Activated effector memory CD4-positive, alpha-beta T cell treated with anti-CD3 and anti-CD28 coated beads, Interleukin-2, amount 50 U/mL, for 16 hours (primary cell): Measurements from ENCODE around the gene MFN1.
"Not testable (repeated sequence)": the region's sequence is repeated elsewhere in the genome, so short reads cannot be mapped to it uniquely, and the experiment has no call there.

ENCODE experiments used
- DNase-seq: peaks from one replicate; pipeline ENCODE4 v3.0.0-alpha.2; 2020

Gene MFN1

DNA sequence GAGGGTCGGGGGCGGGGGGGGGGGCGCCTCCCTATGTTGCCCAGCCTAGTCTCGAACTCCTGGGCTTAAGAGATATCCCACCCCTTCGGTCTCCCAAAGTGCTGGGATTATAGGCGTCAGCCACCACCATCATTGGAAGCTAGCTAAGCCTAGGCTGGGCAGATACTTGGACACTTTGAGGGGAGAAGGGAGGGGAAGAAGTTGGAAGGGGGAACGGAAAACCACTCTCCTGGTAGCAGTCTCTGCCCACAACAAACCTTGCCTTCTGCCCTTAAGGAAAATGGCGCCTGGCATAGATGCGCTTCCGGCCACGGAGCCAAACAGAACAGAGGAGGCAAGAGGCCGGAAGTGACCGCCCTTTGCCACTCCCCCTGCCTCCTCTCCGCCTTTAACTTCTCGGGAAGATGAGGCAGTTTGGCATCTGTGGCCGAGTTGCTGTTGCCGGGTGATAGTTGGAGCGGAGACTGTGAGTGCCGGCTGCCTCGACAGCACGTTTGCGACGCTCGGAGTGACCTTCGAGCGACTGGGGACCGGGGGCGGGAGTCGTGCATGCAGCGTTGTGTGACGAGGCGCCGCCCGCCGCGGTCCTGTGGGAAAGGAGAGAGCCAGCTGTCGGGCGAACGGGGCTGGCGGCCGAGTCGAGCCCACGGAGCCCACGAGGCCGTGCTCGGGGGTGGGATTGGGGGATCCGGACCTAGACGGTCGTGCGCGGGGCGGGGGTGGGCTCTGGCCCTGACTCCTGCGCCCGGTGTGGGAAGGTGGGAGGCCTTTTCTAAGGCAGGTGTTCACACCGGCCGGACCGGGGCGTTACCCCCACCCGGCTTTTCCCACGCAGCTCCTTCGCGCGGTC, at the start of gene MFN1:
Gene MFN1 (plus strand): TSS at position 365 of the 850 bp plus-strand sequence. CDS start 1,143 bp downstream, outside the sequence.
- peak; percentile 96 for DNase-seq

DNA sequence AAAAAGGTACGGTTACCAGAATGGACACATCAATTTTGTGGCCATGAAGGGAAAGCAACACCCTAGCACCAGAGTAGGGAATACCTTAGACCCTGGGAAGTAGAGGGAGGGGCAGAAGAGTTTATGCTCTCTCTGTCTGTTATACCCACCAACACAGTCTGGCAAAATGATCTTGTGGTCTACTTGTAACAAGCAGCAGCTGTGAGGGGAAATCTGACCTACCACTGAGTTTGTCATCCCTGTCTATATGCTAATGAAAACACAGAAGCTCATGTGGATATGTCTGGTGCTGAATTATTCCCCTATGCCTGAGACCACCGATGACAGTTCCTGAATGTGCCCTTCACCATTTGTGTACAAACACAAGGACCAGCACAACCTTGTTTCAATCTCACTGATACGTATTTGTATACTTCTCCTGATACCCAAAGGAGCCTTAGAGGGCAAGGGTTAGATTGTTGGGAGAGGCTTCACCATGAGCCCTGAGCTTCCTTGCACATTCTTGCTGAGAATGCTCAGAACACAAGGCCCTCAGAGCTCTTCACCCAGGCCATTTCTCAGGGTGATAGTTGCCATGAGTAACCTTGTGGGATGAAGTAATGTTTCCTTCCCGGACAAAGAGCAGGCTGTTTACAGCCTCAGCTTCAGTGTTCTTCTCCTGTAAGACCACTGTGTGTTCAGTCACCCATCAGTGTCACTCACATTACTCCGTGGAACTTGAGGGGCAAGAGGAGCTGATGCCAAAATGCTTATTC, 49.4 kb upstream of the MFN1 start:
- no peak for DNase-seq

DNA sequence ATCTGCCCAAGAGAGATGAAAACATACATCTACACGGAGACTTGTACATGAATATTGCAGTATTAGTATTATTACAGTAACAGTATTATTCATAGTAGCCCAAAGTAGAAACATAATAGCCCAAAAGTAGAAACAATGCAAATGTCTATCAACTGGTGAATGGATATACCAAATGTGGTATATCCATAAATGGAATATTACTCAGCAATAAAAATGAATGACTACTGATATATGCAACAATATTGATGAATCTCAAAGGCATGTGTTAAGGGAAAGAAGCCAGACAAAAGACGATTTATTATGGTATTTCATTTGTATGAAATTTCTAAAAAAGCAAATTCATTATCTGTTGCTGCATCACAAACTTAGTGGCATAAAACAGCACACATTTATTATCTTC, 48.2 kb upstream of the MFN1 start:
- no peak for DNase-seq

DNA sequence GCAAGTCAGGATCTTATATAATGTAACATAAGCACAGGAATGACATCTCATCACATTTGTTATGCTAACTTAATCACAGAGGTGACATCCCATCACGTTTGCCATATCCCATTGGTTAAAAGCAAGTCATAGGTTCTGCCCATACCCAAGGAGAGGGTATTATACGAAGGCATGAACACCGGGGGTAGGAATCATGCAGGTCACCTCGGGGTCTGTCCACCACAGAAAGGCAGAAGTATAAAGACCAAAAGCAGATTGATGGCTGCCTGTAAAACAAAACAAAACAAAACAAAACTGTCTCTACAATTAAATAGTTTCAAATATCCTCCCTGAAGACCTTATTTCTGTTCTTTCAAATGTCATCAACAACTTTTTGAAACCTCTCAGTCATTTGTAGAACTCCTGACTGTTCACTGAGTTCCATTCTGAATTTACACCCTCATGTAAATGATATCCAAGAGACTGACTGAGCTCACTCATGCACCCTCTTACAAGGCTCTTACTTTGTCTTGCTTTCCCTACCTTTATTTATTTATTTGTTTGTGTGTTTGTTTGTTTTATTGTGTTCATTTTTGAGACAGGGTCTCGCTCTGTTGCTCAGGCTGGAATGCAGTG, 47.4 kb upstream of the MFN1 start:
- DNase-seq = no peak

DNA sequence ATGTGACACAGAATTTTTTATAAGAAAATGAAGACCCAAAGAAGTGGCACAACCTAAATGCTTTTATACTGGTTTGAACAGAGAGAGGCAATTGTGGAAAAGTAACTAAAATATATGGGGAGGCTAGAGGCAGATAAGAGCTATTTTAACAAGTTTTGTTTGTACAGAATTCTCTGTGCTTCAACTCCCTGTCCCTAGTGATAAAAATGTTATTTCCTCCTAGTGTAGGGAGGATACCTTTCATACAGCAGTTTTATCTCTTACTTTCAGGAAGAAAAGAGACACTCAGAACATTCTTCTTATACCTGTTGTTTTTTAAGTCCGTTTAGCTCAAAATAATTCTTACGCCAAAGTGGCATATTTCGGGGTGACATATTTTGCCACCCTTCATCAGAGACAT, 45.9 kb upstream of the MFN1 start:
- DNase-seq = no peak

DNA sequence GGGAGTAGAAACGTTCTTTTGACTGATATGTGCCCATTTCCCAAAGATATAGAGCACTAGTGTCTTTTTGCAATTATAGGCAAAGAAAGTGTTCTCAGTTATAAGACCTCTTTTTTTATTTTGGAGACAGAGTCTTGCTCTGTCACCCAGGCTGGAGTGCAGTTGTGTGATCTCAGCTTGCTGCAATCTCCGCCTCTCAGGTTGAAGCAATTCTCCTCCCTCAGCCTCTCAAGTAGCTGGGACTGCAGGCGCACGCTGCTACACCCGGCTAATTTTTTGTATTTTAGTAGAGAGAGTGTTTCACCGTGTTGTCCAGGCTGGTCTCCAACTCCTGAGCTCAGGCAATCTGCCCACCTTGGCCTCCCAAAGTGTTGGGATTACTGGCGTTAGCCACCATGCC, 45.4 kb upstream of the MFN1 start:
- DNase-seq = no peak

DNA sequence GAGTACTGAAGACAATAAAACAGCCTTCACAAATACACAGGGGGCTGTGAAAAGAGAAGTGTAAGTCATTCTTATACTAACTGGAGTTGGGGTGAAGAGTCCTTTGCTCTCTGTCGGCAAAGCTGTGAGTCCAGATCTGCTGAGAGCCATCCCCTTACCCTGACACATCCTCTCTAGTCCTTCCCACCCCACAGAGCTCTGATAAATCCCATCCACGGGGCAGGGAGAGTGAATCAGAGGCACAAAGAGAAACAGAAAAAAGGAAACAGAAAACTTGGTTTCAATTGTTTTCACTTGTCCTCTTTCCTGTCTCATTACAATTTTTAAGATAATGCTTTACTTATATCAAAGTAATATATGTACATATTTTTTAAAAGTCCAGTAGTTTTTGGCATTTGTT, 42.9 kb upstream of the MFN1 start:
- DNase-seq = no peak

DNA sequence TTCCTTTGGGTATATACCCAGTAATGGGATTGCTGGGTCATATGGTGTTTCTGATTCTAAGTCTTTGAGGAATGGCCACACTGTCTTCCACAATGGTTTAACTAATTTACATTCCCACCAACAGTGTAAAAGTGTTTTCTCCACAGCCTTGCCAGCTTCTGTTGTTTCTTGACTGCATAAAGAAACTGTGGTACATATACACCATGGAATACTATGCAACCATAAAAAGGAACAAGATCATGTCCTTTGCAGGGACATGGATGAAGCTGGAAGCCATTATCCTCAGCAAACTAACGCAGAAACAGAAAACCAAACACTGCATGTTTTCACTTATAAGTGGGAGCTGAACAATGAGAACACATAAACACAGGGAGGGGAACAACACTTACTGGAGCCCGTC, 40.1 kb upstream of the MFN1 start:
- DNase-seq = not testable (repeated sequence)

DNA sequence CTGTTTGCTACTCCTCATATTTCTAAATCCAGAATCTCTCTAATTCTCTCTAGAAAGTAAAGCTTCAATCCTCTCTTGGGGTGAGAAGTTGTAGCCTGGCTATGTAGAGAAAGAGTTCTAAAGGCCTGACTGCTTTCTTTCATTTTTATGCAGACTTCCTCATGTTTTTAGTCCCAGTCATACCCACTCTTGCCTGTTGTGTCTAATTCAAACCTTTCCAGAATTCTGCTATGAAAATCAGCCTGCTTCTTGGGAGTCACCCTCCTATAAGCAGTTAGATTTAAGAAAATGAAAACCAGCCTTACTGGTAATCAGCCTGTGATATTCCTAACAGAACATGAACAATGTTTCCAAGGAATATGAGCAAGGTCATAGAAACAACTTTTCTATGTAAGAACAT, 39.5 kb upstream of the MFN1 start:
- DNase-seq = no peak

DNA sequence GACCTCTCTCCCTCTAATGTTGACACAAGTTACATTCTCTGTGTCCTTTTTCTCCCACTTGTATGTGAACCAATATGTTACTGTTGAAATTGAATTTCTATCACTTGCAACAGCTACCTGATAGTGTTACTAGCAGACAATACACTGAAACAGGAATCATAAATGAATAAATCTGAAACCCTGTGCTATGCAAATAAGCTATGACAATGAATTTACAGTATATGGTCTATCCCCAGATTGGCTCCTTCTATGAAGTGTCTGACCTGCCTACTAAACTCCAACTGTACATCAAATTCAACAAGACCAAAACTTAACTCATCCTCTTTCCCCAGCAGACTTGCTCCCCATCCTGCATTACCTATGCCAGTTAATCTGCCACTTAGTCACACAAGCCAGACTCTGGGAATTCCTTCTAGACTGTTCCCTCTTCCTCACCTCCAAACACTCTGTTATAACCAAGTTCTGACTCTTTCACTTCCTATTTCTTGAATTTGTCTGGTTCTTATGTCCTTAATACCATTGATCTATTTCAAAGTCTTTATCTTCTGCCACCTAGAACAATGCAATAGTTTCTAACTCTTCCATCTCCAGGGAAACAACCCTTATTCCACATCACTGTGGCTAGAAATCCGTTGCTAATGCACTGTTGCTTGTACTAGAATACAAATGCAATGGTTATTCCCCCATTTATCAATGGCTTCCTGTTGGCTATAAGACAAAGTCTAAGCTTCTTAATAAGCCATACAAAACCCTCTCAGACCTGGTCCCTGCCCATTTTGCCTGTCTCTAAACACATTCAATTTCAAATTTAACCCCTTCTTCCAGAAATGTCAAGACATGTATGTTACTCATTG, 38.1 kb upstream of the MFN1 start:
- DNase-seq = no peak

DNA sequence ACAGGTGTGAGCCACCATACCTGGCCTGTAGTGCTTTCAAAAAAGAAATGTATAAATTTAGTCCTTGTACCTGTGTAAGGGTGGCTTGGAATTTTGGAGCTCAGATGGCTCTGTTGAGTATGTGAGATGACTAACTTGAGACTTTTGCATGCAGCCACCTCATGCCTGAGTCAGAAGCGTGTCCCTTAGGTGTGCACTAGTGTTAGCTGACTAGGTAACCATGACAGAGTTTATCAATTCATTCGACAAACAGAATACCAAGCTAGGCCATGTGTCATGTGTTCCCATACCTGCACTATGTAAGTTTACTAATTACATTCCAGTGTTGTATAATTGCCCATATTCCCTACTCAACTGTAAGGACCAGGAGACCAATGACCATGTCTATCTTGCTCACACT, 28.6 kb upstream of the MFN1 start:
- DNase-seq = no peak

DNA sequence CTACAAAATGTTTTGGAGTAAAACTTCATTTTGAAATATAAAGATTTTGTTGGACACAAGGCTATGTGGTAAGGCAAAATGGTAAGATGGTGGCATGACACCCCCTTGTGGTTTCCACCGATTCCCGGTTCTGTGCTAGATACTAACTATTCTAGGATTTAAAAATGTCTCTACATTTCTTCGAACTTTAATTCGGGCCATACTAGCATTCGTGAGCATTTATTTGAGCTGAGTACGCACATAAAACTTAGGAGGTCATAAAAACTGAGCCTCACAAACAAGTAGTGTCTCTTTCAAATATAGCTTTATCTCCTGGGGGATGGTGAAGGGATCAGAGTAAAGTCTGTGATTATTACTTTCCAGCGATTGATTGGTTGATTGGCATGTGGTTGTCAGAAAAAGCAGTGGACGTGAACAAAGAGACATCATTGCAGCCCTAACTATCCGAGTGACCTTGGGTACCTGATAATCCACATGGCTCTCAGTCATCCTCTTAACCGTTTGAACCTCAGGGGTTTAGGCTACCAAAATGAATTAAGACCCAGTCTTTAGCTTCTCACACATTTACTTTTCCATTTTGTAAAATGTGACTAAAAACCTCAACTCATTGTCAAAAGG, 25.7 kb upstream of the MFN1 start:
- no peak for DNase-seq

DNA sequence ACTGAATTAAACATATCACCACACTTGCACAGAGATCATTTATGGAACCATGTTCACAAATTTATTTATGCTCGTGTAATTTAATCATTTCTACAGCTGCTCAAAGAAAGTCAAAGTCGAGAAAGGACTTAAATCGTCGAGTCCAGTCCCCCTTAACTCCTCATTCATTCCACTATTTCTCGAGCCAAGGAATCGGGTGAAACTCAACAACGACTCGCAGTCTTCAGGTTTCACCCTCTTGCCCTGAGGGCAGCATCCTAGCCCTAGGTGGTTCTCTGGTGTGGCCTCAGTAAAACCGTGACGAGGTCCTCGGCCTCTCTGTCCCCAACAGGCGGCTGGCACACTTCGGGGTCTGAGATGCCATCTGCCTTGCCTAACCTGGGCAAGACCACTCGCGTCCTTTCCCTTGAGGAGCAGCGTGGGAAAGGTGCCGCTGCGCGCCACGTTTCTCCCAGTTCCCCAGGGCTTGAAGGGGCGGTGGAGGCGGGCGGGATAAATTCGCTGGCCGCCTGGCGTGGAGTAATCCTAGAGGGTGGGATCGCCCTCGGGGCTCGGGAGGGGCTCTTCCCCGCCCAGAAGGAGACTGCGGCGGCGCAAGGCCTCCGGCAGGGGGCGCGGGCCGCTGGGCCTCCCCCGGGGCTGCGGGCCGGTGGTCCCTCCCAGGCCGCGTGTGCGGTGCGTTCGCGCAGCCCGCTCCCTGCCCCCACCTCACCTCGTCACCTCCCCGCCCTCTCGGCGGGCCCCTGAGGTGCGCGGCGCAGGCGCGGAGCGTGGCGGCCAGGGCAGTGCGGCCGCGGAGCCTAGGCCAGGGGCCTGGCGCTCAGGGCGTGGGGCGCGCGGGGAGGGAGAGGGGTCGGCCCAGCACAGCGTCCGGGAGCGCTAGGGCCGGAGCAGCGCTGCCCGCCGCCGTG, 25.0 kb upstream of the MFN1 start, which contains the start of gene ZNF639:
Gene ZNF639 (plus strand): TSS at position 746 of the 911 bp plus-strand sequence. CDS start 5,263 bp downstream, outside the sequence.
- peak; percentile 94 for DNase-seq

DNA sequence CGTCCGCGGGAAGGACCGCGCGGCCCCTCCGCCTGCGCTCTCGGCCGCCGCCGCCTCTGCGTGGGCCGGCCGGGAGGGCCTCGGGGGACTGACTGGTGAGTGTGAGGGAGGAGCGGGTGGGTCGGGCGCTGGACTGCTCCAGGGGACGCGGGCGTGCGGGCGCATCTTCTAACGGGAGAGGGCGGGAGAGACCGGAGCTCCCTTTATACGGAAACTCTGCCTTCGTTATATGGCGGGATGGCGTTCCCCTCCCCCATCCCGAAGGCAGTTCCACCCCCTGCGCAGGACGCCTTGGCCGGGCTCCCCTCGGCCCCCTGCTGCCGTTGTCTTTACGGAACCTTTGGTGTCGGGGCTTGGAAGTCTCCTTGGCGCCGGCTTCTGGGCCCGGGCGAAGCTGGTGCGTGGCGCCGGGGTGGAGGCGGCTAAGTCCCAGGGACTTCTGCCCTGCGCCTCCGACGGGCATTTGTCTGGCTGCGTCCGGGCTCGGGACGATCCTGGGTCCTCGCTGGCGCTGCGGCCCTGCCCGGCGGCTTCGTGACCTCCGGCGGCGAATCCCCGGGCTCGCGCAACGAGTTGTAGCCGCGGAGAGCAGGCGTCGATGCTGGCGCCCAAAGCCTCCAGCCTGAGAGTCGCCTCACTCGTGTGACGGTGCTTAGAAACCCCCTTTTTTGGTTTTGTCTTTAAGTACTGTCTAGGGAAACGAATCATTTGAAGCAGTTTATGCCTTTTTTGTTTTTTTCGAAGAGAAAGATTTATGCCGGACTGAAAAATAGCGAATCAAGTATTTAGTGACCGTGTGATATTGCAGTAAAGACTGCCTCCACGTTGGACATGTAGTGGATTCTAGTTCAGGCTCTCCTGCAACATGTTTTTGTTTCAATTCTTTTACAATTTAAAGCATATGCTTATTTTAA, 24.1 kb upstream of the MFN1 start:
- DNase-seq = peak; percentile 85

DNA sequence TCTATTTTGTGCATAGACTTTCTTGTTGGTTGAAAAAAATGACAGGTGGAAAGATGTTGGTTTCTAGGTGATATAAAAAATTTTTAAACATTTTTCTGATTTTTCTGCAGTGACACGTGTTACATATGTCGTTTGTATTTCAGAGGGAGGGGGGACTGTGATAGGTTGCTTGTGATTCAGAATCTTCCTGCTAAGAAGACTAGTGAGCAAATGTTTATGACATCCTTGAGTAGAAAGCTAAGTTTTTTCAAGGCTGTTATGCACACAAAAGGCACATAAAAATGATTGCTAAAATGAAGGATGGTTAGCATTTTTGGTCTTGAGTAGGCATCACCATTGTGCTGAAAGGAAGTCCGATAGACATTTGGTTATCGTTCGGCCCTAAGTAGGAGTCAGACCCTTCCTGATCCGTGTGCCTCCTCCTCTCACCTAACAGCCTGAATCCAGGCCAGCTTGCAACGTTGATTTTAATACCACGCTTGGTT, 23.2 kb upstream of the MFN1 start:
- no peak for DNase-seq

DNA sequence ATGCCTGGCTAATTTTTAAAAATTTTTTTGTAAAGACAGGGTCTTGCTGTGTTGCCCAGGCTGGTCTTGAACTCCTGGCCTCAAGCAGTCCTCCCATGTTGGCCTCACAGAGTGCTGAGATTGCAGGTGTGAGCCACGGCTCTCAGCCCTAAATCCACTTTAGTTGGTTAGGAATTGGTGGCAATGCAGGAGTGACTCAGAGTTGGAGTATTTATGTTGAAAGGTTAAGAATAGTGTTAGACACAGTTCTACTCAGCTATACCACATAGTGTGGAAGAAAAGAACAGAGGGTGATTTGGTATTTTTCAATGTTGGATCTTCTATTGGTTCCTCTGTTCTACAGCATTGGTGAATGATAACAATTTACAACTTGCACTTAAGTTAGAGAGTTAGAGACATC, 17.1 kb upstream of the MFN1 start:
- no peak for DNase-seq

DNA sequence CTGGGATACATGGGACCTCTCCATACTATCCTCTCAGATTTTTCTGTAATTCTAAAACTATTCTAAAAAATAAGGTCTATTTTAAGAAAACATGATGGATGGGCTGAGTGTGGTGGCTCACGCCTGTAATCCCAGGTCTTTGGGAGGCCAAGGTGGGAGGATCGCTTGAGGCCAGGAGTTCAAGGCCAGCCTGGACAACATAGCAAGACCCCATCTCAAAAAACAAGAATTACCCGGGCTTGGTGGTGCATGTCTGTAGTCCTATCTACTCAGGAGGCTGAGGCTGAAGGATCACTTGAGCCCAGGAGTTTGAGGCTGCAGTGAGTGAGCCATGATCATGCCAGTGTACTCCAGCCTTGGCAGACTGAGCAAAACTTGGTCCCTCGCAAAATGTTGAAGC, 15.3 kb upstream of the MFN1 start:
- DNase-seq = no peak

DNA sequence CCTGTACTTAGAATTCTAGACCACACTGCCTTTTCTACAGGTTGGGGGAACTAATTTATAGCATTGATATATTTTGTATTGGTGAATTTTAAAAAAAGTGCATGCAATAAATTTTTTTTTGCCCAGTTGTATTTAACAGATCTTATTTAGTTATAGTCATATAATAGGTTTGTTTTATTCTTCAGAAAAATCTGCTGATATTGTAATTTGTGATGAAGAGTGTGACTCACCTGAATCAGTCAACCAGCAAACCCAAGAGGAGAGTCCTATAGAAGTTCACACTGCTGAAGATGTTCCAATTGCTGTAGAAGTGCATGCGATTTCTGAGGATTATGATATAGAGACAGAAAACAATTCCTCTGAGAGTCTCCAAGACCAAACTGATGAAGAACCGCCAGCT, 14.4 kb upstream of the MFN1 start:
- DNase-seq = no peak

DNA sequence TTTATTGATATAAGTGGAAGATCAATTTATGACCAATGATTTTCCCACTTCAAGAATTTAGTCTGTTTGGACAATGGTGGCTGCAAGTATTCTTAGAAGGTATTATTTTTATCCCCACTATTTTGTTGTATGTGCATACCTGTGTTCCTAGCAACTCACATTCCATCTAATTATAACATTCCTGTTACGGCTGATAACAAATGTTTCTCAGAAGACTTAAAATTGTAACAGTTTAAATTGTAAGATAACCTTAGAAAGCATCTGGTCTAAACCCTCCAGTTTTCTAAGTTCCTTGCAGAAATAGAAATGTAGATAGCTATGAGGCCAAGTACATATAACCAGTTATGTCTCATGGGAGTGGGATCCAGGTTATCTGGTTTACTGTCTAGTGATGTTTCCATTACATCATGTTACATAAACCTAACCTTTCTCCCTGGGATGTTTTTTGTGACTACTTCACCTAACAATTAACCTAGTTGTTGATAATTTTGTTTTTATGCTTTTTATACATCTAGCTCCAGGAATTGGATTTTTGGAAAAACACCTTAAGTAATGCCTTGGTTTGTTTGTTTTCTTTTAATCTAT, 11.1 kb upstream of the MFN1 start:
- no peak for DNase-seq
